Nephron (organoid): ENCODE data around the gene CDKN1B.
A peak's percentile ranks its signal among the peaks of the same experiment; 100 is the strongest.

Experiments used
- H3K27ac Mint-ChIP-seq, 3 experiments: 2 replicates each; pipeline ENCODE4 v1.8.0; 2020; ENCODE audit warnings: mixed read lengths in 3 of 3, mild to moderate bottlenecking in 2 of 3, moderate library complexity in 1 of 3
- H3K27me3 Mint-ChIP-seq: 2 replicates; pipeline ENCODE4 v1.8.0; 2021; ENCODE audit warnings: low read depth, mild to moderate bottlenecking, moderate library complexity, mixed read lengths
- H3K36me3 Mint-ChIP-seq: 2 replicates; pipeline ENCODE4 v1.8.0; 2020; ENCODE audit warnings: low read depth, mixed read lengths
- H3K4me1 Mint-ChIP-seq: 2 replicates; pipeline ENCODE4 v1.8.0; 2020; ENCODE audit warnings: mixed read lengths
- H3K4me3 Mint-ChIP-seq, 3 experiments: 2 replicates each; pipeline ENCODE4 v1.8.0; 2020; ENCODE audit warnings: mild to moderate bottlenecking in 3 of 3, mixed read lengths in 3 of 3, moderate library complexity in 2 of 3
- H3K9me3 Mint-ChIP-seq: 2 replicates; pipeline ENCODE4 v1.8.0; 2020; ENCODE audit warnings: mixed read lengths
- TF ChIP-seq, protein P1 (sequence below), 3 experiments: fragments of 200-600 bp; sonication (generic); IDR thresholded peaks; one replicate each; pipeline ENCODE4 v1.5.0; 2021; ENCODE audit warnings: antibody characterized with exemption in 3 of 3; ENCODE audit not compliant: unreplicated experiment in 3 of 3

The CDKN1B gene

GRCh38 chr12:12718853-12719252 is 1.7 kb downstream of the CDKN1B start:
- peaks cover 34% of the 10 kb centered on the region for H3K36me3 Mint-ChIP-seq
- H3K4me1 Mint-ChIP-seq = peaks cover 54% of the 10 kb centered on the region
- TF ChIP-seq, protein P1, sequence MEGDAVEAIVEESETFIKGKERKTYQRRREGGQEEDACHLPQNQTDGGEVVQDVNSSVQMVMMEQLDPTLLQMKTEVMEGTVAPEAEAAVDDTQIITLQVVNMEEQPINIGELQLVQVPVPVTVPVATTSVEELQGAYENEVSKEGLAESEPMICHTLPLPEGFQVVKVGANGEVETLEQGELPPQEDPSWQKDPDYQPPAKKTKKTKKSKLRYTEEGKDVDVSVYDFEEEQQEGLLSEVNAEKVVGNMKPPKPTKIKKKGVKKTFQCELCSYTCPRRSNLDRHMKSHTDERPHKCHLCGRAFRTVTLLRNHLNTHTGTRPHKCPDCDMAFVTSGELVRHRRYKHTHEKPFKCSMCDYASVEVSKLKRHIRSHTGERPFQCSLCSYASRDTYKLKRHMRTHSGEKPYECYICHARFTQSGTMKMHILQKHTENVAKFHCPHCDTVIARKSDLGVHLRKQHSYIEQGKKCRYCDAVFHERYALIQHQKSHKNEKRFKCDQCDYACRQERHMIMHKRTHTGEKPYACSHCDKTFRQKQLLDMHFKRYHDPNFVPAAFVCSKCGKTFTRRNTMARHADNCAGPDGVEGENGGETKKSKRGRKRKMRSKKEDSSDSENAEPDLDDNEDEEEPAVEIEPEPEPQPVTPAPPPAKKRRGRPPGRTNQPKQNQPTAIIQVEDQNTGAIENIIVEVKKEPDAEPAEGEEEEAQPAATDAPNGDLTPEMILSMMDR (IDR thresholded peaks at IDR 0.05; ENCODE audit: unreplicated experiment in 3 of 3) = no peak
- H3K4me3 Mint-ChIP-seq = peak overlapping the region; percentile 93 to 97 (median 96)
- peak overlapping the region; percentile 59 to 96 (median 69) for H3K27ac Mint-ChIP-seq
- H3K9me3 Mint-ChIP-seq = no peaks in the 10 kb centered on the region
- peaks cover 55% of the 10 kb centered on the region for H3K27me3 Mint-ChIP-seq

DNA sequence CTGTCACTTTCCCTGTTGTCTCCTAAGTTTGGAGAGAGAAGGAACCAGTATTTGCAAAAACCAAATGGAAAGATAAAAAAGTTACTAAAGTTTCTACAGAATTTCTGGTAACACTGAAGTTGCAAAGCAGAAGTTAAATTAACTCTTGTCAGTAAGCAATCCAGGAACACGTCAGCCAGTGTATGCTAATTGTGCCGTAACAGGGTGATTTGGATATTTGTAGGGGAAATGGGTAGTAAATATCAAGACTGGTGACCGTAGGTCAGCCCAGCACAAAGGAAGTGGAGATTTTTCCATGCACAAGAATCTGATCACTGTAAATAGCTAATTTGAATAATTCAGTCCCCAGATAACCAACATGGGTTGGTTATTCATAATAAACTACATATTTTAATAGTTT is 2.3 kb downstream of the CDKN1B start:
- Mint-ChIP-seq H3K4me3 (peak overlapping the region; percentile 93 to 97 (median 96)), H3K27ac (peak overlapping the region in 2 of 3 experiments; percentile 59 to 96), H3K36me3 (peaks cover 34% of the 10 kb centered on the region), H3K27me3 (peaks cover 52% of the 10 kb centered on the region), H3K4me1 (peaks cover 47% of the 10 kb centered on the region), H3K9me3 (no peaks in the 10 kb centered on the region)
- TF ChIP-seq, protein P1 (IDR thresholded peaks at IDR 0.05; ENCODE audit: unreplicated experiment in 3 of 3) = no peak

GRCh38 chr12:12720052-12720451 is 2.9 kb downstream of the CDKN1B start:
- Mint-ChIP-seq H3K27me3 (peaks cover 46% of the 10 kb centered on the region), H3K9me3 (no peaks in the 10 kb centered on the region), H3K36me3 (peaks cover 34% of the 10 kb centered on the region), H3K4me3 (peak overlapping the region; percentile 35 to 73 (median 41)), H3K27ac (no peak overlapping the region), H3K4me1 (peaks cover 42% of the 10 kb centered on the region)
- TF ChIP-seq, protein P1 (IDR thresholded peaks at IDR 0.05; ENCODE audit: unreplicated experiment in 3 of 3) = no peak

DNA sequence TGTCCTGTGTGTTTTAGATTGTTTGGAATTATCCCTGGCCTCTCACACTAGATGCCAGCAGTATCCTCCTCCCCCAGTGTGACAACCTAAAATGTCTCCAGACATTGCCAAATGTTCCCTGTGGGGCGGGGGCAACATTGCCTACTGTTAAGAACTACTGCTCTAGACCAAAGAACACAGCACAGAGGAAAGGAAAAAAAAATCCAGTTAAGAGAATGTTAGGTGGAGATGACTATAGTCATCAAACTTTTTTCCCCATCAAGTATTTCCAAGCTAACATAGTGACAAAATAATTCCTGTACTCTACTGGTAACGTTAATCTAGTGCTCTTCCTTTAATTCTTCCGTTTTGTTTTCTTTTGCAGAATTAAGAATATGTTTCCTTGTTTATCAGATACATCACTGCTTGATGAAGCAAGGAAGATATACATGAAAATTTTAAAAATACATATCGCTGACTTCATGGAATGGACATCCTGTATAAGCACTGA is 3.5 kb downstream of the CDKN1B start:
- Mint-ChIP-seq H3K27ac (peak overlapping the region in 1 of 3 experiments; percentile 10), H3K27me3 (peaks cover 43% of the 10 kb centered on the region), H3K9me3 (no peaks in the 10 kb centered on the region), H3K36me3 (peaks cover 34% of the 10 kb centered on the region), H3K4me3 (peak overlapping the region; percentile 66 to 76 (median 68)), H3K4me1 (peaks cover 37% of the 10 kb centered on the region)
- TF ChIP-seq, protein P1 (IDR thresholded peaks at IDR 0.05; ENCODE audit: unreplicated experiment in 3 of 3) = no peak

GRCh38 chr12:12721176-12721751 is 4.1 kb downstream of the CDKN1B start:
- Mint-ChIP-seq H3K36me3 (peaks cover 34% of the 10 kb centered on the region), H3K9me3 (no peaks in the 10 kb centered on the region), H3K4me1 (peaks cover 32% of the 10 kb centered on the region), H3K4me3 (peak overlapping the region; percentile 66 to 76 (median 68)), H3K27ac (peak overlapping the region in 1 of 3 experiments; percentile 10), H3K27me3 (peaks cover 45% of the 10 kb centered on the region)
- TF ChIP-seq, protein P1 (IDR thresholded peaks at IDR 0.05; ENCODE audit: unreplicated experiment in 3 of 3) = no peak
